ENCODE results near the gene DIAPH2. TPM values are rescaled to one million over a fixed set of nuclear protein-coding genes. Genes with fewer than 3 reads are reported as not detected.

The DIAPH2 gene
- total and polyA plus RNA-seq, 9 donors: 8.1 to 30.9 (median 24.2) TPM

GRCh38 chrX:97522307-97522706 is 837.7 kb downstream of the DIAPH2 start:
- DNase-seq: no peak
- Histone ChIP-seq H3K4me1 (ENCODE audit: insufficient read depth) (no peaks in the 10 kb centered on the region), H3K4me3 (no peak overlapping the region), H3K27me3 (no peaks in the 10 kb centered on the region), H3K9me3 (no peaks in the 10 kb centered on the region), H3K36me3 (no peaks in the 10 kb centered on the region), H3K27ac (no peak overlapping the region)
- intact Hi-C loops (cut with DNase I): no loop called here
- no peak for TF ChIP-seq POLR2A (IDR thresholded peaks at IDR 0.05)
- TF ChIP-seq CTCF (IDR thresholded peaks at IDR 0.05): no peak
- no peak for TF ChIP-seq EP300 (IDR thresholded peaks at IDR 0.05)
- WGBS, 3 donors: 81 to 91% (median 82%) methylated on average over 2 of the region's 2 CpGs

GRCh38 chrX:97524340-97524739 is 839.7 kb downstream of the DIAPH2 start:
- Histone ChIP-seq H3K4me3 (no peak overlapping the region), H3K27ac (no peak overlapping the region), H3K4me1 (ENCODE audit: insufficient read depth) (no peaks in the 10 kb centered on the region), H3K9me3 (no peaks in the 10 kb centered on the region), H3K27me3 (no peaks in the 10 kb centered on the region), H3K36me3 (no peaks in the 10 kb centered on the region)
- no peak for DNase-seq
- TF ChIP-seq POLR2A (IDR thresholded peaks at IDR 0.05) (no peak), CTCF (IDR thresholded peaks at IDR 0.05) (no peak), EP300 (IDR thresholded peaks at IDR 0.05) (no peak)
- 74 to 78% (median 77%) methylated on average over 2 of the region's 2 CpGs for WGBS, 3 donors
- intact Hi-C loops (cut with DNase I): no loop called here

- H3K4me1 ChIP-seq (ENCODE audit: insufficient read depth): no peaks in the 10 kb centered on the region
- H3K27ac ChIP-seq: no peak overlapping the region
- no peaks in the 10 kb centered on the region for H3K9me3 ChIP-seq
- no peak overlapping the region for H3K4me3 ChIP-seq
- no peak for TF ChIP-seq EP300 (IDR thresholded peaks at IDR 0.05)
- no peak for TF ChIP-seq CTCF (IDR thresholded peaks at IDR 0.05)
- TF ChIP-seq POLR2A (IDR thresholded peaks at IDR 0.05): no peak
- no peaks in the 10 kb centered on the region for H3K36me3 ChIP-seq
- no peak for DNase-seq
- WGBS, 3 donors: 65 to 73% (median 72%) methylated on average over 3 of the region's 3 CpGs
- intact Hi-C loops (cut with DNase I): no loop called here
- no peaks in the 10 kb centered on the region for H3K27me3 ChIP-seq
Observed at GRCh38 chrX:97524997-97525396, 840.4 kb downstream of the DIAPH2 start.

- Histone ChIP-seq H3K4me3 (no peak overlapping the region), H3K27ac (no peak overlapping the region), H3K4me1 (ENCODE audit: insufficient read depth) (no peaks in the 10 kb centered on the region), H3K27me3 (no peaks in the 10 kb centered on the region), H3K36me3 (no peaks in the 10 kb centered on the region), H3K9me3 (no peaks in the 10 kb centered on the region)
- TF ChIP-seq CTCF (IDR thresholded peaks at IDR 0.05) (no peak), POLR2A (IDR thresholded peaks at IDR 0.05) (no peak), EP300 (IDR thresholded peaks at IDR 0.05) (no peak)
- DNase-seq: no peak
- 66 to 83% (median 68%) methylated on average over 3 of the region's 3 CpGs for WGBS, 3 donors
- intact Hi-C loops (cut with DNase I): no loop called here
Observed at GRCh38 chrX:97525981-97526380, 841.3 kb downstream of the DIAPH2 start.

GRCh38 chrX:97527725-97528124 is 843.1 kb downstream of the DIAPH2 start:
- intact Hi-C loops (cut with DNase I): no loop called here
- H3K4me3 ChIP-seq: no peak overlapping the region
- H3K4me1 ChIP-seq (ENCODE audit: insufficient read depth): no peaks in the 10 kb centered on the region
- no peaks in the 10 kb centered on the region for H3K36me3 ChIP-seq
- TF ChIP-seq EP300 (IDR thresholded peaks at IDR 0.05) (no peak), POLR2A (IDR thresholded peaks at IDR 0.05) (no peak), CTCF (IDR thresholded peaks at IDR 0.05) (no peak)
- no peaks in the 10 kb centered on the region for H3K27me3 ChIP-seq
- 60 to 74% (median 70%) methylated on average over 1 of the region's 1 CpG for WGBS, 3 donors
- no peak for DNase-seq
- H3K9me3 ChIP-seq: no peaks in the 10 kb centered on the region
- H3K27ac ChIP-seq: no peak overlapping the region
